HepG2 (cell line): Measurements from ENCODE around the gene RCC1. TPM values are rescaled to one million over a fixed set of nuclear protein-coding genes. Genes with fewer than 3 reads are reported as not detected.

ENCODE experiments used
- ATAC-seq: fragments of 200-7000 bp; cut with Tn5 transposase; 3 replicates; pipeline ENCODE4 v1.9.1; 2020; ENCODE audit warnings: mild to moderate bottlenecking, moderate library complexity
- BruUV-seq: library from RNA; stranded (reverse); fragments of 400-500 nt; replicated peaks from 2 replicates; lab custom pipeline; 2021; lab: Mats Ljungman, UMichigan
- CTCF ChIA-PET: fragments of 300-600 bp; formaldehyde crosslinking; extraction: SDS; loops from one replicate; lab custom pipeline; 2021; ENCODE audit warnings: low total read pairs, inconsistent platforms, low intra/inter-chr PET ratio; lab: Yijun Ruan, JAX
- POLR2A ChIA-PET: fragments of 350-600 bp; sonication (Branson Sonifier 250); formaldehyde crosslinking; loops from one replicate; lab custom pipeline; 2020; ENCODE audit warnings: antibody characterized with exemption, inconsistent platforms; lab: Yijun Ruan, JAX
- DNase-seq: peaks from one replicate; pipeline ENCODE4 v3.0.0-alpha.2; 2015; ENCODE audit warnings: low spot score
- FAIRE-seq: peaks from 3 replicates; lab custom pipeline; 2011; peaks lifted over from hg19 to GRCh38; lab: Jason Lieb, UNC
- H2AFZ ChIP-seq: one replicate; pipeline ENCODE4 v1.6.1; 2011; ENCODE audit warnings: low read length, inconsistent platforms
- H3K27ac ChIP-seq: fragments of 300-600 bp; 3 replicates; pipeline ENCODE4 v1.8.0; 2011; ENCODE audit warnings: mixed run types, mild to moderate bottlenecking, mixed read lengths, low read length, inconsistent platforms; ENCODE audit not compliant: insufficient read depth; ENCODE audit errors: extremely low read length
- H3K27me3 ChIP-seq, 2 experiments: fragments of 200-600 bp in 1 of 2; 2 replicates in 1 of 2; 3 replicates in 1 of 2; pipeline versions ENCODE4 v1.6.0 to v1.8.0; 2011; ENCODE audit warnings: low read length in 2 of 2, mild to moderate bottlenecking in 2 of 2, moderate library complexity in 2 of 2, inconsistent platforms in 1 of 2; ENCODE audit not compliant: insufficient read depth in 2 of 2, control insufficient read depth in 1 of 2
- H3K36me3 ChIP-seq, 2 experiments: fragments of 200-600 bp in 1 of 2; replicated peaks in 1 of 2; 2 replicates in 1 of 2; 3 replicates in 1 of 2; pipeline versions ENCODE4 v1.5.1 to v1.8.0; 2011; ENCODE audit warnings: low read length in 2 of 2, inconsistent platforms in 1 of 2; ENCODE audit not compliant: insufficient read depth in 2 of 2, control insufficient read depth in 1 of 2
- H3K4me1 ChIP-seq: 2 replicates; pipeline ENCODE4 v1.5.1; 2012; ENCODE audit warnings: low read length, inconsistent platforms; ENCODE audit not compliant: insufficient read depth
- H3K4me2 ChIP-seq: 2 replicates; pipeline ENCODE4 v1.6.0; 2011; ENCODE audit warnings: low read depth, low read length, inconsistent platforms
- H3K4me3 ChIP-seq, 3 experiments: fragments of 200-600 bp in 1 of 3; sonication (generic), shearing (Covaris generic) in 1 of 3; replicated peaks in 1 of 3; 2 replicates each; pipeline ENCODE4 v1.5.1; 2011 to 2016; ENCODE audit warnings: low read length in 3 of 3, inconsistent platforms in 2 of 3, low read depth in 2 of 3, mild to moderate bottlenecking in 2 of 3, control low read depth in 1 of 3, mixed read lengths in 1 of 3; ENCODE audit not compliant: insufficient read depth in 1 of 3
- H3K79me2 ChIP-seq: one replicate; pipeline ENCODE4 v1.6.1; 2011; ENCODE audit warnings: low read length, inconsistent platforms; ENCODE audit not compliant: insufficient read depth
- H3K9ac ChIP-seq: 2 replicates; pipeline ENCODE4 v1.6.0; 2011; ENCODE audit warnings: mild to moderate bottlenecking, low read depth, low read length, inconsistent platforms; ENCODE audit not compliant: insufficient read depth
- H3K9me3 ChIP-seq: 2 replicates; pipeline ENCODE4 v1.5.1; 2012; ENCODE audit warnings: mild to moderate bottlenecking, low read length
- H4K20me1 ChIP-seq: 2 replicates; pipeline ENCODE4 v1.6.0; 2011; ENCODE audit warnings: inconsistent platforms, mild to moderate bottlenecking, low read length, moderate library complexity; ENCODE audit not compliant: insufficient read depth
- GMEB2 ChIP-seq: IDR thresholded peaks from 2 replicates; pipeline ENCODE4 v1.6.1; 2016; ENCODE audit warnings: missing biosample characterization, missing genetic modification reagents, low read depth
- HMG20A ChIP-seq: IDR thresholded peaks from 2 replicates; pipeline ENCODE4 v1.6.1; 2016; ENCODE audit warnings: borderline replicate concordance
- IRF2 ChIP-seq: IDR thresholded peaks from 2 replicates; pipeline ENCODE4 v1.6.1; 2018; ENCODE audit warnings: missing genetic modification reagents, missing compliant biosample characterization
- ONECUT2 ChIP-seq: sonication (generic); formaldehyde crosslinking; IDR thresholded peaks from 2 replicates; pipeline ENCODE4 v1.4.0; 2020; ENCODE audit warnings: missing genetic modification reagents
- RBFOX2 ChIP-seq: fragments of 200-400 bp; formaldehyde crosslinking; IDR thresholded peaks from 2 replicates; pipeline ENCODE4 v1.6.1; 2017; ENCODE audit warnings: low read depth, mild to moderate bottlenecking, low read length
- YEATS4 ChIP-seq: sonication (generic); formaldehyde crosslinking; IDR thresholded peaks from 2 replicates; pipeline ENCODE4 v1.4.0; 2020; ENCODE audit warnings: missing genetic modification reagents, borderline replicate concordance
- ZNF260 ChIP-seq: sonication (generic); formaldehyde crosslinking; IDR thresholded peaks from 2 replicates; pipeline ENCODE4 v1.4.0; 2020; ENCODE audit warnings: missing genetic modification reagents, low read depth, mild to moderate bottlenecking, borderline replicate concordance
- ZNF362 ChIP-seq: sonication (generic); formaldehyde crosslinking; IDR thresholded peaks from 2 replicates; pipeline ENCODE4 v1.4.0; 2020; ENCODE audit warnings: missing genetic modification reagents, mild to moderate bottlenecking, borderline replicate concordance
- ZNF619 ChIP-seq: sonication (generic); formaldehyde crosslinking; IDR thresholded peaks from 2 replicates; pipeline ENCODE4 v1.4.0; 2020; ENCODE audit warnings: mild to moderate bottlenecking, missing genetic modification reagents
- ZNF629 ChIP-seq: sonication (generic); formaldehyde crosslinking; conservative IDR thresholded peaks from 2 replicates; pipeline ENCODE4 v1.5.0; 2020; ENCODE audit warnings: missing genetic modification reagents
- ZNF704 ChIP-seq: sonication (generic); formaldehyde crosslinking; IDR thresholded peaks from 2 replicates; pipeline ENCODE4 v1.8.1; 2023; ENCODE audit warnings: mild to moderate bottlenecking, inconsistent platforms, moderate library complexity, missing genetic modification reagents, borderline replicate concordance
- ZNF772 ChIP-seq: sonication (generic); formaldehyde crosslinking; IDR thresholded peaks from 2 replicates; pipeline ENCODE4 v1.5.0; 2020; ENCODE audit warnings: mild to moderate bottlenecking, missing genetic modification reagents
- WGBS: methylation state at CpG from one replicate; pipeline ENCODE4 v1.1.6; 2017; ENCODE audit warnings: low lambda C conversion rate; 5-methylcytosine and 5-hydroxymethylcytosine counted together
- in situ Hi-C: cut with HindIII; loops from 2 replicates; pipeline ENCODE4 v1.10.0; 2017; ENCODE audit warnings: low pct_unique_long_range_greater_than_20kb; ENCODE audit not compliant: extremely low pct_ligation_motif_present
- intact Hi-C: fragments of 100-400 bp; cut with micrococcal nuclease; formaldehyde crosslinking; loops from one replicate; pipeline ENCODE4 v1.10.0; 2022; ENCODE audit not compliant: unreplicated experiment
- polyA plus RNA-seq, 8 experiments: library from polyadenylated mRNA; depleted of rRNA in 3 of 8; stranded (reverse) in 7 of 8; unstranded in 1 of 8; fragments of >200 nt; fragmentation: Illumina TruSeq in 4 of 8; extraction: Trizol in 4 of 8; gene quantifications; 2 replicates each; pipeline versions ENCODE4 v1.2.1 to v1.2.3, GENCODE V29; 2011 to 2016; ENCODE audit warnings: low read depth in 4 of 8, missing spikeins in 1 of 8, mixed read lengths in 1 of 8; ENCODE audit not compliant: insufficient read depth in 1 of 8
- total RNA-seq, 5 experiments: library from RNA; depleted of rRNA; stranded (reverse); fragments of >200 nt; fragmentation: Illumina TruSeq; extraction: Trizol; gene quantifications; 2 replicates each; pipeline ENCODE4 v1.2.3, GENCODE V29; 2016; ENCODE audit warnings: low read depth in 1 of 5

RCC1 gene
- total and polyA plus RNA-seq, 2 of the 13 experiments (the other 11 are each of a cell fraction or from before 2014, with no cell fraction given): 47.2 to 80.8 TPM

GRCh38 chr1:28530456-28530855 is 24.6 kb downstream of the RCC1 start:
- no peak overlapping the region for H3K27ac ChIP-seq
- FAIRE-seq: no peak
- ATAC-seq: no peak
- H3K4me2 ChIP-seq: no peak overlapping the region
- ChIA-PET POLR2A (no interaction called here), CTCF (no interaction called here)
- no peaks in the 10 kb centered on the region for H4K20me1 ChIP-seq
- peaks cover 24 to 47% of the 10 kb centered on the region in 2 experiments for H3K36me3 ChIP-seq
- H3K9me3 ChIP-seq: no peaks in the 10 kb centered on the region
- in situ Hi-C loops: no loop called here
- TF ChIP-seq RBFOX2 (peak; percentile 33; the same call in 1 of the 2 replicates), IRF2 (CRISPR knock-in tag) (no peak)
- 0 out of 2 replicates have a peak, but pooled peaks cover 3% of the 10 kb centered on the region for H3K4me1 ChIP-seq
- intact Hi-C loops: no loop called here
- WGBS: 98% methylated on average over 21 of the region's 31 CpGs
- H3K79me2 ChIP-seq: peaks cover 20% of the 10 kb centered on the region
- no peak for DNase-seq
- no peak overlapping the region for H3K4me3 ChIP-seq
- no peak overlapping the region for H3K9ac ChIP-seq
- BruUV-seq: no TSS peak
- H3K27me3 ChIP-seq: no peaks in the 10 kb centered on the region
- H2AFZ ChIP-seq: no peak overlapping the region

GRCh38 chr1:28534671-28535070 is 28.8 kb downstream of the RCC1 start:
- no peaks in the 10 kb centered on the region for H3K27me3 ChIP-seq
- TF ChIP-seq ZNF629 (no peak), ZNF619 (no peak), ZNF362 (CRISPR knock-in tag) (no peak), GMEB2 (CRISPR knock-in tag) (no peak), YEATS4 (CRISPR knock-in tag) (no peak), ZNF260 (CRISPR knock-in tag) (no peak), ONECUT2 (no peak), HMG20A (CRISPR knock-in tag) (no peak), ZNF704 (CRISPR knock-in tag) (no peak), ZNF772 (CRISPR knock-in tag) (no peak)
- H3K36me3 ChIP-seq: peaks cover 40 to 69% of the 10 kb centered on the region in 2 experiments
- CTCF ChIA-PET: no interaction called here
- FAIRE-seq (no peak), DNase-seq (no peak), ATAC-seq (no peak)
- intact Hi-C loops (no loop called here), in situ Hi-C loops (no loop called here)
- 97% methylated on average over 6 of the region's 6 CpGs for WGBS
- no peak overlapping the region for H3K9ac ChIP-seq
- no peaks in the 10 kb centered on the region for H3K4me1 ChIP-seq
- H4K20me1 ChIP-seq: no peaks in the 10 kb centered on the region
- H3K4me3 ChIP-seq: no peak overlapping the region
- no peak overlapping the region for H3K27ac ChIP-seq
- no TSS peak for BruUV-seq
- no peak overlapping the region for H3K4me2 ChIP-seq
- POLR2A ChIA-PET: no interaction called here
- H3K9me3 ChIP-seq: no peaks in the 10 kb centered on the region
- peaks cover 2% of the 10 kb centered on the region for H3K79me2 ChIP-seq
- H2AFZ ChIP-seq: no peak overlapping the region
